Heart left ventricle (tissue), 13 donors: ENCODE data around the gene PCBP3.

ENCODE experiments used
- POLR2A ChIP-seq, 2 donors: fragments of 450-650 bp; IDR thresholded peaks; one replicate each; pipeline ENCODE4 v1.6.1; 2017; ENCODE audit warnings: antibody characterized with exemption in 2 of 2, mild to moderate bottlenecking in 2 of 2, moderate library complexity in 2 of 2
- TF ChIP-seq, protein P1 (sequence below), 12 donors: fragments of 200-600 bp; sonication (generic) in 4 of 12; IDR thresholded peaks; one replicate each; pipeline versions ENCODE4 v1.5.0 to v1.8.0; 2018 to 2022; ENCODE audit warnings: antibody characterized with exemption in 12 of 12, mild to moderate bottlenecking in 5 of 12
- donor health status: ischemic (EF 13 %, LVEDD 7.1; RV severe dilation, severe dysfunction).
- donor health status: DM: no; HTN: yes; CAD: no.
- donor health status: DM: no; HTN: no; CAD: no.
- donor health status: ischemic (EF 25% LVEDD 6.9; RV normal size, moderate dysfunction).
- donor health status: ischemic (EF 25% LVEDD 5.7; RV mildly dilated, moderate dysfunction).
- donor health status: ischemic (EF 35%, LVEDD 5.7; RV mildly dilated, moderate dysfunction).
- donor health status: nonischemic (EF 11% LVEDD 7.7; RV severe dilation, severe dysfunction).
- donor health status: DM: yes; HTN: yes; CAD: no.
- donor health status: PGD.
- donor health status: ischemic (EF 29% LVEDD 5.4; RV normal size, mild dysfunction).
- donor health status: nonischemic (EF 23%, LVEDD 6.1; RV moderate dilation, normal function).

DNA sequence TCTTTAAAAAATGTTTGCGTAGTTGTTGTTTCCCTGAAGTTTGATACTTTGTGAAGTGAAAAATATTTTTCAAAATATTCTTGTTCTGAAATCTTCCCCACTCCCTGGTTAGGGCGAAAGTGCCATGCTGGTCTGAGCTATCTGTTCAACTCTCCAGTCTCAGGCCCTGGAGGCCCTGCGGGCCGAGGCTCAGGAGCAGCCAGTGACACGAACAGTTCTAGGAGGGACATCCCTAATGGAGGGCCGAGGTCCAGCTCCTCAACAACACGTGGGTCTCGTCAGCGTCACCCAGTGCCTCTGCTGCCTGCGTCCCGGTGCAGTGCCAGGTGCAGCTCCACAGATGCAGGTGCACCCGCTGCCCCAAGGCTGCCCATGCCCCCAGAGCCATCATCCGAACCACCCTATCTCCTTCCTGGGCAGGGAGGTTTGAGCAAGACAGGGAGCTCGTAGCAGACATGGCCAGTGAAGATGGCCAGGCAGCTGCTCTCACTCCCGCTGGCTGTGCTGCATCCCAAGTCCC lies 268.3 kb downstream of the PCBP3 start:
- TF ChIP-seq, protein P1, sequence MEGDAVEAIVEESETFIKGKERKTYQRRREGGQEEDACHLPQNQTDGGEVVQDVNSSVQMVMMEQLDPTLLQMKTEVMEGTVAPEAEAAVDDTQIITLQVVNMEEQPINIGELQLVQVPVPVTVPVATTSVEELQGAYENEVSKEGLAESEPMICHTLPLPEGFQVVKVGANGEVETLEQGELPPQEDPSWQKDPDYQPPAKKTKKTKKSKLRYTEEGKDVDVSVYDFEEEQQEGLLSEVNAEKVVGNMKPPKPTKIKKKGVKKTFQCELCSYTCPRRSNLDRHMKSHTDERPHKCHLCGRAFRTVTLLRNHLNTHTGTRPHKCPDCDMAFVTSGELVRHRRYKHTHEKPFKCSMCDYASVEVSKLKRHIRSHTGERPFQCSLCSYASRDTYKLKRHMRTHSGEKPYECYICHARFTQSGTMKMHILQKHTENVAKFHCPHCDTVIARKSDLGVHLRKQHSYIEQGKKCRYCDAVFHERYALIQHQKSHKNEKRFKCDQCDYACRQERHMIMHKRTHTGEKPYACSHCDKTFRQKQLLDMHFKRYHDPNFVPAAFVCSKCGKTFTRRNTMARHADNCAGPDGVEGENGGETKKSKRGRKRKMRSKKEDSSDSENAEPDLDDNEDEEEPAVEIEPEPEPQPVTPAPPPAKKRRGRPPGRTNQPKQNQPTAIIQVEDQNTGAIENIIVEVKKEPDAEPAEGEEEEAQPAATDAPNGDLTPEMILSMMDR (IDR thresholded peaks at IDR 0.05) = no peak
- no peak for TF ChIP-seq POLR2A (IDR thresholded peaks at IDR 0.05)
